Colonic mucosa (tissue), 4 donors: ENCODE measurements around the gene CHML. TPM values are rescaled to one million over a fixed set of nuclear protein-coding genes. Genes with fewer than 3 reads are reported as not detected.
A peak's percentile ranks its signal among the peaks of the same experiment; 100 is the strongest.

Experiments
- DNase-seq: peaks from one replicate; pipeline ENCODE4 v3.0.0-alpha.2; 2020
- H3K27ac ChIP-seq: fragments of 200-600 bp; one replicate; pipeline ENCODE4 v1.8.0; 2021
- H3K27me3 ChIP-seq: fragments of 200-600 bp; one replicate; pipeline ENCODE4 v1.8.0; 2021
- H3K36me3 ChIP-seq: fragments of 200-600 bp; one replicate; pipeline ENCODE4 v1.8.0; 2021
- H3K4me1 ChIP-seq: fragments of 200-600 bp; one replicate; pipeline ENCODE4 v1.8.0; 2021; ENCODE audit warnings: mild to moderate bottlenecking
- H3K4me3 ChIP-seq: fragments of 200-600 bp; one replicate; pipeline ENCODE4 v1.8.0; 2021
- H3K9ac ChIP-seq, 2 donors: one replicate each; pipeline ENCODE4 v1.7.0; 2013; ENCODE audit warnings: control low read depth in 2 of 2, low read depth in 2 of 2, low read length in 2 of 2
- H3K9me3 ChIP-seq: fragments of 200-600 bp; one replicate; pipeline ENCODE4 v1.8.0; 2021
- intact Hi-C: fragments of 100-400 bp; cut with DNase I; formaldehyde crosslinking; loops from one replicate; pipeline ENCODE4 v1.14.1; 2022
- total RNA-seq, 2 donors: library from RNA; stranded (reverse); fragmentation: NEBNext Ultra II Directional in 1 of 2; extraction: Animal tissue kit (Norgen Biotek cat#: 25700) in 1 of 2; gene quantifications; one replicate each; pipeline ENCODE4 v1.2.1, GENCODE V29; 2021
- TF ChIP-seq, protein P1 (sequence below): fragments of 200-600 bp; IDR thresholded peaks from one replicate; pipeline ENCODE4 v1.8.0; 2022; ENCODE audit warnings: antibody characterized with exemption, mild to moderate bottlenecking
- donor health status: healthy.
- donor health status: DM: no; HTN: no; CAD: no.
- donor health status: DM: no; HTN: no; CAD: no.

CHML gene
- total RNA-seq, 2 donors from 2014 or later, result 5.7 to 10.6 TPM

DNA sequence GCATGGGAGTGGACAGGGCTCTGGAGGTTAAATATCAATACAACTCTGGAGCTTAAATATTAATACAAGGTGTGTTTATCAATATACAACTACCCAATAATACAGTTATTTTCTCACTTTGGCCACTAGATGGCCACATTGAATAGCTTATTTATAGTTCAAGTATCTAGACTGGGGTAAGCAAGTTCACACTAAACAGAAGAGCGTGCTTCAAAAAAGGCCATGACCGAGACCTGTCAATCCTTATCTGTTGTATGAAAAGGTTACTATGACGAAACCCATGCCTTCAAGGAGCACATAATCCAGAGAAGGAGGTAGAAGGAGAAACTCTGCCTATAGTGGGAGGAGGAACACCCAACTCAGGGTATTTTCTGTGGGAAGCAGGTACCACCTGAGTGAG lies 29.1 kb downstream of the CHML start:
- TF ChIP-seq, protein P1, sequence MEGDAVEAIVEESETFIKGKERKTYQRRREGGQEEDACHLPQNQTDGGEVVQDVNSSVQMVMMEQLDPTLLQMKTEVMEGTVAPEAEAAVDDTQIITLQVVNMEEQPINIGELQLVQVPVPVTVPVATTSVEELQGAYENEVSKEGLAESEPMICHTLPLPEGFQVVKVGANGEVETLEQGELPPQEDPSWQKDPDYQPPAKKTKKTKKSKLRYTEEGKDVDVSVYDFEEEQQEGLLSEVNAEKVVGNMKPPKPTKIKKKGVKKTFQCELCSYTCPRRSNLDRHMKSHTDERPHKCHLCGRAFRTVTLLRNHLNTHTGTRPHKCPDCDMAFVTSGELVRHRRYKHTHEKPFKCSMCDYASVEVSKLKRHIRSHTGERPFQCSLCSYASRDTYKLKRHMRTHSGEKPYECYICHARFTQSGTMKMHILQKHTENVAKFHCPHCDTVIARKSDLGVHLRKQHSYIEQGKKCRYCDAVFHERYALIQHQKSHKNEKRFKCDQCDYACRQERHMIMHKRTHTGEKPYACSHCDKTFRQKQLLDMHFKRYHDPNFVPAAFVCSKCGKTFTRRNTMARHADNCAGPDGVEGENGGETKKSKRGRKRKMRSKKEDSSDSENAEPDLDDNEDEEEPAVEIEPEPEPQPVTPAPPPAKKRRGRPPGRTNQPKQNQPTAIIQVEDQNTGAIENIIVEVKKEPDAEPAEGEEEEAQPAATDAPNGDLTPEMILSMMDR, result peak; percentile 53
- no peak overlapping the region for H3K4me3 ChIP-seq
- H3K9ac ChIP-seq, result no peak overlapping the region
- peaks cover 13% of the 10 kb centered on the region for H3K4me1 ChIP-seq
- H3K27ac ChIP-seq, result no peak overlapping the region
- no peaks in the 10 kb centered on the region for H3K27me3 ChIP-seq
- DNase-seq, result no peak
- intact Hi-C loops, result loop anchor here (10.0 kb wide), 1 partner anchor 384 kb away; the partner anchor contains the start of gene MAP1LC3C
- no peaks in the 10 kb centered on the region for H3K9me3 ChIP-seq
- no peaks in the 10 kb centered on the region for H3K36me3 ChIP-seq

DNA sequence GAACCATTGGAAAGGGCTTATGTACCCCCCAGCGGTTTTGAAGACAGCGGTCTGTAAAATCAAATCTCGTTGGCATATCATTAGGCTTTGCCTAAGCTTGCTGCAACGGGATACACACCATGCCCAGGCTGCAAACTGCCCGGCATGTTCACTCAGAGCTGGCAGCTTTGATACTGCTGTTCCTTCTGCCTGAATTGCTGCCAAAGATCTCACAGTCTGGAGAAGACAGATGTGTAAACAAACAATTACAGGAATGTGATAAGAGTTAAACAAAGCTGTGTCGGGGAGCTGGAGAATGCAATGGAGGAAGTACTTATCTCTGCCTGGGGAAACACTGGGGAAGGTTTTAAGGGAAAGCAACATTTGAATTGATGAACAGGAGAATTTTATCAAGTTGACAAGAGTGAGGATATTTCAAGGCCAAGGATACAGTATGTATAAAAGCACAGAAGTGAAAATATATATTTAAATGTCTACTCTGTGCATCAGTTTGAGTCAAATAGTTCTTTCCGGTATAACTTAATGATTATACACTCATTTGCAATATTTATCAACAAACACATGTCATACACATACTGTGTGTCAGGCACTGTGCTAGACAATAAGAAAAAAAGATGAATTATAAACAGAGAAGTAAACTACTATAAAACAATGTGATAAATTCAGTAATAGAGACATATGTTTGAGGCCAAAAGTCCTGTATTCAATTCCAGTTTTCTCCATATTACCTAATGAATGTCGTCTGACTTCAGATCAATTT lies 29.9 kb downstream of the CHML start:
- Histone ChIP-seq H3K27me3 (no peaks in the 10 kb centered on the region), H3K27ac (peak overlapping the region; percentile 30), H3K4me3 (no peak overlapping the region), H3K4me1 (peaks cover 8% of the 10 kb centered on the region), H3K9ac (no peak overlapping the region), H3K36me3 (no peaks in the 10 kb centered on the region), H3K9me3 (no peaks in the 10 kb centered on the region)
- peak; percentile 64 for DNase-seq
- intact Hi-C loops, result loop anchor here (10.0 kb wide), 1 partner anchor 385 kb away; the partner anchor contains the start of gene MAP1LC3C
- TF ChIP-seq, protein P1, result no peak

DNA sequence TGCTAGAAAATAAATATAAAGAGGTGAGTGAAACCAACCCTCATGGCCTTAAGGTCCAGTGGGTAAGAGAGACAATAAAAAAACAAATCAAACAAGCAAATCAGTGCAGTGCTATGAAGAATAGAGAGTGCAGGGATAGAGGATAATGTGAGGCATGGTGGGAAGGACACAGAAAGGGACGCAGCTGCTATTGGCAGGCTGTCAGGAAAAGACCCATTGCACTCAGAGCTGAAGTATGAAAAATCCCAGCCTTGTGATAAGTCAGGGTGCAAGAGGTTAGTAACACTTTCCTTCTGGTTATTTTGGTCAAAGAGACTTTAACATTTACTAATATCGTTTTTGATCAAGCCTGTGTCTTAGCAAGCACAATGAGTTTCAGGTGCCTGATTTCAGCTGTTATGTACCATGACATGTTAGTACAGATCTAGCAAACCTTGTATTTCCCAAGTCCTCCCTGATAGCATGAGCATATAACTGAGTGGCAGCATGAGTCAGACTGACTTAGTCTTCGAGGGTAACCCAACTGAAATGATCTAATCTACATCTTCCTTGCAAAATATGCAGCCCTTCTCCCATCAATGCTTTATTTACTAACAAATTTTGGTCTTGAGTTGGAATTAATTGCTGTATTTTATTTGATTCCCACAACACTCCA lies 31.7 kb downstream of the CHML start:
- no peak overlapping the region for H3K9ac ChIP-seq
- no peak overlapping the region for H3K27ac ChIP-seq
- TF ChIP-seq, protein P1, result no peak
- peaks cover 8% of the 10 kb centered on the region for H3K4me1 ChIP-seq
- no peak overlapping the region for H3K4me3 ChIP-seq
- no peaks in the 10 kb centered on the region for H3K36me3 ChIP-seq
- DNase-seq, result no peak
- intact Hi-C loops, result loop anchor here (10.0 kb wide), 1 partner anchor 226 kb away; no protein-coding TSS in a partner anchor
- no peaks in the 10 kb centered on the region for H3K27me3 ChIP-seq
- H3K9me3 ChIP-seq, result no peaks in the 10 kb centered on the region

DNA sequence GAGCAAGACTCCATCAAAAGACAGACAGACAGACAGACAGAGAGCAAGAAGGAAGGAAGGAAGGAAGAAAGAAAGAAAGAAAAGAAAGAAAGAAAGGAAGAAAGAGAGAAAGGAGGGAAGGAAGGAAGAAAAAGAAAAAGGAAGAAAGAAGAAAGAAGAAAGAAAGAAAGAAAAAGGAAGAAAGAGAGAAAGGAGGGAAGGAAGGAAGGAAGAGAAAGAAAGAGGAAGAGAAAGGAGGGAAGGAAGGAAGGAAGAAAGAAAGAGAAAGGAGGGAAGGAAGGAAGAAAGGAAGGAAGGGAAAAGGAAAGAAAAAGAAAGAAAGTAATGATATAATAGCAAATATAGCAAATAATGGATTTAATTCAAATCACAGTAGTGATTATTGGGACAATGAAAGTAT lies 32.7 kb downstream of the CHML start:
- Histone ChIP-seq H3K4me3 (no peak overlapping the region), H3K9me3 (no peaks in the 10 kb centered on the region), H3K4me1 (peaks cover 8% of the 10 kb centered on the region), H3K27ac (no peak overlapping the region), H3K9ac (no peak overlapping the region), H3K36me3 (no peaks in the 10 kb centered on the region), H3K27me3 (no peaks in the 10 kb centered on the region)
- no peak for DNase-seq
- intact Hi-C loops, result loop anchor here (10.0 kb wide), 1 partner anchor 227 kb away; no protein-coding TSS in a partner anchor
- TF ChIP-seq, protein P1, result no peak

DNA sequence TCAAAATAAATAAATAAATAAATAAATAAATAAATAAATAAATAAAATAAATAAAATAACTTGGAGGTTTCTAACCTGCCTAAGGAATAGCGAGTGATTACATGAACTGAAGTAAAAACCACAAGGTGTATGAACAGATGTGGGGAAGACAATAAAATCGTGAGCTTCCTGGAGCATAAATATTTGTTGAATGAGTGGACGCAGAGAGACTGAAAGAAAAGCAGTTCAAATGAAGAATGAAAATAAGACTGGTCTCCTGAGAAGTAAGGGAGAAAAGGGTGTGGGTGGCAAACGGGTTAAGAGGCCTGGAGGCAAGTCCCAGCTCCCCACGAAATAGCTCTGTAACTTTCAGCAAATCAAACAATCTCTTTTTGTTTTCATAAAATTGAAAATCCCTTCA lies 33.6 kb downstream of the CHML start:
- intact Hi-C loops, result loop anchor here (10.0 kb wide), 1 partner anchor 228 kb away; no protein-coding TSS in a partner anchor
- H3K36me3 ChIP-seq, result no peaks in the 10 kb centered on the region
- H3K4me3 ChIP-seq, result no peak overlapping the region
- peaks cover 8% of the 10 kb centered on the region for H3K4me1 ChIP-seq
- no peak for DNase-seq
- no peaks in the 10 kb centered on the region for H3K27me3 ChIP-seq
- H3K9me3 ChIP-seq, result no peaks in the 10 kb centered on the region
- TF ChIP-seq, protein P1, result no peak
- no peak overlapping the region for H3K9ac ChIP-seq
- no peak overlapping the region for H3K27ac ChIP-seq
